H1 (cell line): Measurements from ENCODE around the gene GPR137. TPM values are rescaled to one million over a fixed set of nuclear protein-coding genes. Genes with fewer than 3 reads are reported as not detected.

Experiments
- NANOG ChIP-seq: IDR thresholded peaks from 2 replicates; pipeline ENCODE4 v1.6.1; 2011; ENCODE audit warnings: low read length, low read depth, mild to moderate bottlenecking, inconsistent platforms; ENCODE audit not compliant: insufficient read depth, poor library complexity, severe bottlenecking
- polyA plus RNA-seq, 7 experiments: library from polyadenylated mRNA; depleted of rRNA in 3 of 7; stranded (reverse) in 5 of 7; unstranded in 2 of 7; fragments of >200 nt in 5 of 7; fragments of 200-250 nt in 2 of 7; gene quantifications; 1 replicate in 5 of 7; 2 replicates in 1 of 7; 4 replicates in 1 of 7; pipeline versions ENCODE4 v1.2.1 to v1.2.3, GENCODE V29; 2011 to 2013; ENCODE audit warnings: missing spikeins in 2 of 7, mixed read lengths in 2 of 7
- total RNA-seq: library from RNA; stranded (reverse); fragmentation: NEBNext Ultra II Directional; extraction: Animal tissue kit (Norgen Biotek cat#: 25700); gene quantifications from 2 replicates; pipeline ENCODE4 v1.2.1, GENCODE V29; 2021
- TF ChIP-seq, protein P1 (sequence below): IDR thresholded peaks from 2 replicates; pipeline ENCODE4 v1.6.1; 2011; ENCODE audit warnings: low read length, improper control_type of control experiment

The GPR137 gene
- total and polyA plus RNA-seq, 2 of the 8 experiments (the other 6 are each of a cell fraction or from before 2014, with no cell fraction given), result 36.2 to 37.8 TPM

DNA sequence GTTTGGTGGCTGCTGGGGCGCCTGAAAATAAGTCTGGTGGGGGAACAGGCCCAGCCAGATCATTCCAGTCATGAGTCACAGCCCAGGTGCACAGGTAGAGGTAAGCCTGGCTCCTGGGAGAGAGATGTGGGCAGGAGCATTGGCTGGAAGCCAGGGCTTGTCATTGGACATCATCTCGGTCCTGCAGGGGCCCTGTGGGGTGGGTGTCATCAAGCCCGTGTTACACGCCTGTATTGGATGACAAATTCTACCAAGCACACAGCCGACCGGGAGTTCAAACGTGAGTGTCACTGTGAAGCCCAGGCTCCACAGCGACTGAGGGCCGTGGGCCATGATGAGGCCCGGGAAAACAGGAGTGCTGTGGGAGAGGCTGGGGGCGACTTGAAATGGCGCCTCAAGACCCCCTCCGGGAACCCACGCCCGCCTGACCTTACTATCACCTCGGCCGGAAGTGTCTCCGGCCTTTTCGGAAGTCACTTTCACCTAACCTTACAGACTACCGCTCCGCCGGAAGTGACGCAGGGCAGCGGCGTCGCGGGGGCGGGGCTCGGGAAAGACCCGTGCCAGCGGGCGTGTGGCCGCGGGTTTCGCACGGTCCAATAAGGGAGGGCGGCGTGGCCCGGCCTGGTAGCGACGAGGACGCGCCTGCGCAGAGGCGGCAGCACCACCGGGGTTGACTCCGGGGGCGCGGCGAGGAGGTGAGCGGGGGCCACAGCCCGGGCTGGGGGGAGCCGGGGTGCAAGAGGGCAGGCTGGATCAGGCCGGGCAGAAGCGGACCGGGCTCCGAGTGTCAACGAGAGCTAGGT is 45.0 kb upstream of the GPR137 start, which contains the start of gene FKBP2 (continued):
- TF ChIP-seq, protein P1, sequence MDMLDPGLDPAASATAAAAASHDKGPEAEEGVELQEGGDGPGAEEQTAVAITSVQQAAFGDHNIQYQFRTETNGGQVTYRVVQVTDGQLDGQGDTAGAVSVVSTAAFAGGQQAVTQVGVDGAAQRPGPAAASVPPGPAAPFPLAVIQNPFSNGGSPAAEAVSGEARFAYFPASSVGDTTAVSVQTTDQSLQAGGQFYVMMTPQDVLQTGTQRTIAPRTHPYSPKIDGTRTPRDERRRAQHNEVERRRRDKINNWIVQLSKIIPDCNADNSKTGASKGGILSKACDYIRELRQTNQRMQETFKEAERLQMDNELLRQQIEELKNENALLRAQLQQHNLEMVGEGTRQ, result no peak
- no peak for TF ChIP-seq NANOG
